CD4-positive, alpha-beta T cell treated with Interleukin-4 for 1 hour (primary cell): ENCODE results near the gene AATK.

ENCODE experiments used
- DNase-seq, 2 donors: peaks; one replicate each; pipeline ENCODE4 v3.0.0-alpha.2; 2020 to 2022

Gene AATK

DNA sequence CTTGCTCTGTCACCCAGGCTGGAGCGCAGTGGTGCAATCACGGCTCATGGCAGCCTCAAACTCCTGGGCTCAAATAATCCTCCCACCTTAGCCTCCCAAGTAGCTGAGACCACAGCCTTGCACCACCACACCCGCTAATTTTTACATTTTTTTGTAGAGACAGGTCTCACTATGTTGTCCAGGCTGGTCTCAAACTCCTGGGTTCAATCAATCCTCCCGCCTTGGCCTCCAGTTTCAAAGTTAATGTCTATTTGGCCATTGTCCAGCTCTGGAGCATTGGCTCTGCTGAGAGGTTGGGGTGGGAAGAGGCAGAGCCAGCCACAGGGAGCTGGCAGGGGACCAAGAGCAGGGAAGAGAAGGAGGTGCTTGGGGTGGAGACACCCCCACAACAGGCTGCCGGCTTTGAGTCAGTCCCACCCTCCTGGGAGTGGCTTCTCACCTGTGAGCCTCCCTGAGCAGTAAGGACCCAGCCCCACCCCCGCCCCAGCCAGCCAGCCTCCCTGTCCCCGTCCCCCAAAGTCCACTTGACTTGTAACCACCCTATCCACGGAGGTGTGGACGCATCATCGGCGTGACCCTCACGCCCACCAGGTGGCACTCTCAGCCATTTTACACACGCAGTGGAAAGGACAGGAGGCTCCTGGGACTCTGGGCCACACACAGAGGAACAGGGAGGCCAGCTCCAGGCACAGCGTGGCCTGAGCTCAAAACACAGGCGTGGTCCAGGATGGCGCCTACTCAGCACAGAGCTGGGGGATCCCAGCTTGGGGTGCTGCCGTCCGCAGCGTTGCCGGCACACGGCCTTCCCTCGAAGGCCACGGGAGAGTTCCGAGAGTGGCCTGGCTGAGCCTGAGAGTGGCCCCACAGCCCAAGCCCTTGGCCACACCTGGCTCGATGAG is 23.5 kb downstream of the AATK start:
- peak; percentile 66 to 76 for DNase-seq

DNA sequence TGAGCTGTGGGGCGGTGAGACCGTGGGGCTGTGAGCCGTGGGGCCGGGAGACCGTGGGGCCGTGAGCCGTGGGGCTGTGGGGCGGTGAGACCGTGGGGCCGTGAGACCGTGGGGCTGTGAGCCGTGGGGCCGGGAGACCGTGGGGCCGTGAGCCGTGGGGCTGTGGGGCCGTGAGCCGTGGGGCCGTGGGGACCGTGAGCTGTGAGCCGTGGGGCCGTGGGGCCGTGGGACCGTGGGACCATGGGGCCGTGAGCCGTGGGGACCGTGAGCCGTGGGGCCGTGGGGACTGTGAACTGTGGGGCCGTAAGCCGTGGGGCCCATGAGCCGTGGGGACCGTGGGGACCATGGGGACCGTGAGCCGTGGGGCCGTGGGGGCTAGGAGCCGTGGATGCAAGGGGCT is 25.3 kb downstream of the AATK start:
- DNase-seq, result no peak

DNA sequence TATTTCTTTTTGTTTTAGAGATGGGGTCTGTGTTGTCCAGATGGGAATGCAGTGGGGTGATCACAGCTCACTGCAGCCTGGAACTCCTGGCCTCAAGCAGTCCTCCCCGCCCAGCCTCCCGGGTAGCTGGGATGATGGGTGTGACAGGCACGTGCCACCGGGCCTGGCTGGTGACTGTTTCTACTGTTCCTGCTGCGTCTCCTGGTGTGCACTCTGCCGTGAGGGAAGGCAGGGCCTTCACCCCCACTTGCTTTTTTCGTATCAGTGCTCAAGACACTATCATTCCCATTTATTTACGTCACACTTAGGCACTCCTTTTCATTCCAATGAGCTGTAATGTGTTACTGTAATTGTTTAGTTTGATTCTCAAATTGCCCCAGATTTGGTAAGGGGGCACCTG is 26.0 kb downstream of the AATK start:
- DNase-seq, result no peak

DNA sequence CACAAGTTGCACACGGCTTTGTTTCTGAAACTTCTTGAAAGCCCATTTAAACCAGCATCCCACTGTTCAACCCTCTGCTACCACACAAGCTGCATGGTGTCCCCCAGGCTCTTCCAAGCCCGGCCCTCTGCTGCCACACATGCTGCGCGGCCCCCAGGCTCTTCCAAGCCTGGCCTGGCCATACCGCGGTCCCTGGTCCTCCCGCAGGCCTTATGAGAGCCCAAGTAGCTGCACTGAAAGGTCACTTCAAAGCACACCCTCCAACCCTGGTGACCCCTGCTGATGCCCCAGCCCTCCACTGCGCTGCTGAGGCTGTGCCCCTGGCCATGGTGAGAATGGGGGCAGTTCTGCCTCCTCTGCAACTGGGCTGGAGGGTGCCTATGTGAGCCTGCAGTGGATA is 26.6 kb downstream of the AATK start:
- DNase-seq, result no peak

DNA sequence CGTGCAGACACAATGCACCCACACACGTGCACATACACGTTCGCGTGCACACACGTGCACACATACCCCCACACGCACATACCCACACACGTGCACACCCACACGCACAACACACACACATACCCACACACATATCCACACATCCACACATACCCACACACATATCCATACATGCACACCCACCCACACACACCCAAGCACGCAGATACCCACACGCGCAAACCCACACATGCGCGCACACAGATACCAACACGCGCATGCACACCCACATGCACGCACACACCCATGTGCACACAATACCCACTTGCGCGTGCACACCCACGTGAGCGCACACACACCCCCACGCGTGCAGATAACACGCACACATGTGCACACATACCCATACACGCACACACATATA is 27.5 kb downstream of the AATK start:
- no peak for DNase-seq

DNA sequence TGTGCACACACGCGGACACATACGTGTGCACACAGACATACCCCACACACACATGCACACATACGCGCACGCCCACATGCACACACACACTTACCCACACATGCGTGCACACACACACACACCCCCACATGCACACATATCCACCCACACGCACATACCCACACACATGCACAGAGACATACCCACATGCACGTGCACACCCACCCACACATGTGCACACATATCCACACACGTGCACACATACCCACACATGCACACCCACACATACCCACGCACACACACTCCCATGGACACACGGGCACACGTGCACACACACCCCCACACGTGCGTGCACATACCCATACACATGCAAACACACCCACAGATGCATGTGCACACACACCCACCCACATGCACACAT is 27.9 kb downstream of the AATK start:
- DNase-seq, result no peak

DNA sequence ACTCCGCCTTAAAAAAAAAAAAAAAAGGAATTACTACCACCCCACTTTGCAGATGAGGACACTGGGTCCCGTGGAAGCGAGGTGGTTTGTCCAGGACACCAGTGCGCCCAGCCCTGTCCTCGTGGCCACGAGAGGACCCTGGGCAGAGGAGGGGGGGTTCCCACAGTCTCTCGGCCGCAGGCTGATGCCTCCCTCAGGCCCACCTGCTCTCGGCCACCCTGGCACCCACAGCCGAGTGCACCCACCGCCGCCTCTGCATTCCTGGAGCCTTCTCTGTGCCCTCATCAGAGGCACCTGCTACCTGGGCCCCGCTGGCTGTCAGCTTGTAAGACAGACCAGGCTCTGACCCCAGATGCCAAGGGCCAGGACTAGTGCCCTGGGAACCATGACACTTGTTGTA is 28.8 kb downstream of the AATK start:
- DNase-seq, result no peak

DNA sequence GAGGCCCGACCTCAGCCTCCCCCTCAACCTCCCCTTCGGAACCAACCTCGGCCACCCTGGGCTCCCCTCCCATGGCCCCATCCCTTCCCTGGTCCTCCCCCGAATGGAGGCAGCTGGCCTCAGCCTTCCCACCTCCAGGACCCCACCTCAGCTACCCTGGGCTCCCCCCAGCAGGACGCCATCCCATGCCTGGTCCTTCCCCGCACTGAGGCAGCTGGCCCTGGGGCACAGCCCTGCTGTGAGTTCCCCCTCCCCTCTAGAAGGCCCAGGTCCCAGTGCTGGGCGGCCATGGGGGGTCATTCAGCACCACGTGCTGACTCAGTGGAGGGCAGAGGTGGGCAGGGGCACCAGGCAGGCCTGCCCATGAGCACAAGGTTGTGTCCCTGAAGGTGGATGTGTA is 29.7 kb downstream of the AATK start:
- no peak for DNase-seq

DNA sequence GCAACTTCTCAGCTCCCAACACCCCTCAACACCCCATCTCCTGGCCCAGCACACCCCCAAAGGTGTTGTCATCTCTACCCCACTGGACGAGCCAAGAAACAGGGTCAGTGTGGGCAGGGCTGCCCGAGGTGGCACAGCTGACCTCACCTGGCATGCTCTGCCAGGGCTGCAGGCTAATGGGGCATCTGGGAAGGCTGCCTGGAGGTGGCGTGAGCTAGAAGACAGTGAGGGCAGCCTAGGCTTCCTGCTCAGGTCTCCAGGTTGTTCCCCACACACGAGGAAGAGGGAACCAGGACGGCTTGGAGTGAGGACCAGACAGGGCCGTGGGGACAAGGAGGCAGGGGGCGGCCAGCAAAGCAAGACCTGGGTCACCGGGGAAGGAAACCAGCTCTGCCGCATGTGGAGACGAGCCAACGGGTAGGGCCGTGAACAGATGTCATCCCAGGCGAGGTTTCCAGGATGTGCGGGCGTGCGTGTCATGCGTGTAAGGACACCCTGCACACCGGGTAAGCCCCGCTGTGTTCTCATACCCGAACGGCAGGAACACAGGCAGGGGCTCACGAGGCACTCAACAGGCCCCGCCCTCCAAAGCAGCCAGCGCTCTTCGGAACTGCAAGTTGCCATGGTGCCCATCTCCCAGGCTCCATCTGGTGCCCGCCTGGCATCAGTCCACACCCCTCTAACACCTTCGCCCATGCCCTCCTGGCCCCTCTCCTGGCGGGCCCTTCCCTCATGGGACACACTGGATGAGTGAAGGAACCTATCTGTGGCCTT is 30.3 kb downstream of the AATK start:
- no peak for DNase-seq

DNA sequence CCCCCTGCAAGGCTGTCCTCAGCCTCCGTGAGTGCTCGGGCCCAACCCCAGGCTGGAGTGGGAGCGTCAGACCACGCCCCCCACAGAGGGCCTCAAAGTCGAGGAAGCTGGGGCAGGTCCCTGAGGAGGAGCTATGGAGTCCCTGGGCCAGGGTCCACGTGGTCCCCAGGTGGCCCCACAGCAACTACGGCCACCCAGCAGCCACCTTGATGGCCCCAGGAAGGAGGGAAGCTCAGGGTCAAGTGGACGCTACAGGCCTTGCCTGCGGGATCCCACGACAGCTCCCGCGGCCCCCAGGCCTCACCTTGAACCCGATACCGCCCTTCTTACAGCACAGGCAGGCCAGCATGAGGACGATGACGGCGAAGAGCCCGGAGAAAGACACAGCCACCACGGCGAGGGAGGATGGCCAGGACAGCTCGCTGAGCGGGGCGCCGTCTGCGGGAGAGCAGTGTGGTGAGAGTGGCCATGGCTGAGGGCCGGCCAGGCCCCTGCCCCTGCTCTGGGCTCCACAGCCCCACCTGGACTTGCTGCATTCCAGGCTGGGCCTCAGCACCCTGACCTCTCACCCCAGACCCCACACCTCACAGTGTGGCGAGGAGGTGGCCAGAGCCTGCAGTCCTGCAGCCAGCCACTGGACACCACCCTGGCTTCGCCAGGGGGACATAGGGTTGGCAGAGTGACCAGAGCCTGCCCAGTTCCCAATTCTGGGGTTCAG is 31.8 kb downstream of the AATK start:
- no peak for DNase-seq

DNA sequence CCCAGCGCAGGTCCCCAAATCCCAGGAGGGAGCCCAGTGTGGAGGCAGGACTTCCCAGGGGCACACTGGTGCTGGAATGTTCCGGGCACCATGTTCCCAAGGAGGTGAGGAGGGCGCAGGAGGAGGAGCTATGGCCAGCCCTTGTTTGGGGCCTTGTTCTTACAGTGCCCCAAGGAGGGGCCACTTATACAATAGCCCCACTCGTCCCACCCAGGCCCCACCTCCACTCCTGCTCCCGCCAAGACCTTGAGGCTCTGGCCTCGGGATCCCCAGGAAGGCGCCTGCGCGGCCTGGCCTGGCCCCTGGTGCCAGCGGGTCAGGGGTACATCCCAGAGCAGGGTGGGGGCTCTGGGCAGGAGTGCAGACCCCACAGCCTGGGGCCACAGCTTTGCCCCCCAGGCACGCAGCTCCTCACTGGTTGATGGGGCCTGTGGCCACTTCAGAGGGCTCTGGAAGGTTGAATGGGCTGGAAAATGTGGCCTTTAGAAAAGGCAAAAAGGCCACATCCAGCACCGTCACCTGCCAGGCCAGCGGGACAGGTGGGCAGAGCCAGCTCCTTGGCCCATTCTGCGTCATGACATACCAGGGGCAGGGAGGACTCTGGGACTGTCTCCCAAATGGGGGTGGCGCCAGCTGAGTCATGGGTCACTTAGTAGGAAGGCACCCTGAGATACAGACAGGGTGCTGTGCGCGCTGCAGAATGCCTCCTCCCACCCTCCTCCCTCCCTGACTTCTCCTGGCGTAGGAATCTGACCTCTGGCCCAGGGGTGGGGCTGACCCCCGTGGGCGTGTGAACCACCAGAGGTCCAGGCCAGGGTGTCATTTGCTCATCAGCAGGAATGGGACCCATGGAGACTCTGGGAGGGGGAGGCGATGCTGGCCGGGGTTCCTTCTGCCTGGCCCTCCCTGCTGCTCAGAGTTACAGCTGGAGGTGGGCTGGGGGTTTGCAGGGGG is 33.0 kb downstream of the AATK start:
- DNase-seq, result no peak

DNA sequence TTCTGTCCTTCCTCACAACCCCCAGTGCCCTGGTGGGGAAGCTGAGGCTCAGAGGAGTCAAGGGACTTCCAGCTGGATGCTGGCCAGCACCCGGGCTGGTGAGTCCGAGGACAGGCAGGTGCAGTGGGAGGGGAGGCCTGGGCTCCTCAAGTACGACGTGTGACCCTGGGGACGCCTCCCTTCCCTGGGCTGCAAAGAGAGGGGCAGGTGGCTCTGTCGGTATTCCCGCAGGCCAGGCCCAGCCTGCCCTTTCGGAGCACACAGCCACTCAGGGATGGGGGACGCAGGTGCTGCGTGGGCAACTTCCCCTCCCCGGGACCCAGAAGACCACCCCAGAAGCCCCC is 33.9 kb downstream of the AATK start:
- no peak for DNase-seq

DNA sequence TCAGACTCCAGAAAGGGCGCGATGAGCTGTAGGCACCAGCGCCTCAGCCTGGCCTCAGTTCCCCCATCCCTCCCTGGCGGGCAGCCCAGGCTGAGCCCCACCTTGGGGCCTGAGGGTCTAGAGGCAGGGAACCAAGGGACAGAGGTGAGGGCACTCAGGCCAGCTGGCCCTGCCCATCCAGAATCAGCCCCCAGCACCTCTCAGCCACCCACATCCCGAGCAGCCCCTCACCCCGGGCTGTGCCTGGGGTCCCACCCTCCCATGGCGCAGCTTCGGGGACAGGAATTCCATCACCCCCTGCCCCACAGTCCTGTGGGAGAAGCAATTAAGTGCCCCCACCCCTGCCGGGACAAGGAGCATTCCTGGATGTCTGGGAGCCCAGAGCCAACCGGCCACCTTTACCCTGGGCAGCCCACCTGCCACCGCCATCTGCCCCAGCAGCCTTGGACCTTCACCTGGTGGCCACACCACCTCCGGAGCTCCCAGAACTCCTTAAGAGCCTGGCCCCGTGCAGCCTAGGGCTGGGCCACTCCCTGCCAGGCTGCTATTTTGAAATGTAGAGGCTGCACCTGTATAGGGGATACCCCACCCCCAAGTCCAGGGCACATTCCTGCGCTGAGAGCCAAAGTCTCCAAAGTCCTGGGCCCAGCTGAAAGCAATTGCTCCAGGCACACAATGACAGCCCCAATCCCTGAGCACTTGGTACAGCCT is 34.4 kb downstream of the AATK start:
- no peak for DNase-seq

DNA sequence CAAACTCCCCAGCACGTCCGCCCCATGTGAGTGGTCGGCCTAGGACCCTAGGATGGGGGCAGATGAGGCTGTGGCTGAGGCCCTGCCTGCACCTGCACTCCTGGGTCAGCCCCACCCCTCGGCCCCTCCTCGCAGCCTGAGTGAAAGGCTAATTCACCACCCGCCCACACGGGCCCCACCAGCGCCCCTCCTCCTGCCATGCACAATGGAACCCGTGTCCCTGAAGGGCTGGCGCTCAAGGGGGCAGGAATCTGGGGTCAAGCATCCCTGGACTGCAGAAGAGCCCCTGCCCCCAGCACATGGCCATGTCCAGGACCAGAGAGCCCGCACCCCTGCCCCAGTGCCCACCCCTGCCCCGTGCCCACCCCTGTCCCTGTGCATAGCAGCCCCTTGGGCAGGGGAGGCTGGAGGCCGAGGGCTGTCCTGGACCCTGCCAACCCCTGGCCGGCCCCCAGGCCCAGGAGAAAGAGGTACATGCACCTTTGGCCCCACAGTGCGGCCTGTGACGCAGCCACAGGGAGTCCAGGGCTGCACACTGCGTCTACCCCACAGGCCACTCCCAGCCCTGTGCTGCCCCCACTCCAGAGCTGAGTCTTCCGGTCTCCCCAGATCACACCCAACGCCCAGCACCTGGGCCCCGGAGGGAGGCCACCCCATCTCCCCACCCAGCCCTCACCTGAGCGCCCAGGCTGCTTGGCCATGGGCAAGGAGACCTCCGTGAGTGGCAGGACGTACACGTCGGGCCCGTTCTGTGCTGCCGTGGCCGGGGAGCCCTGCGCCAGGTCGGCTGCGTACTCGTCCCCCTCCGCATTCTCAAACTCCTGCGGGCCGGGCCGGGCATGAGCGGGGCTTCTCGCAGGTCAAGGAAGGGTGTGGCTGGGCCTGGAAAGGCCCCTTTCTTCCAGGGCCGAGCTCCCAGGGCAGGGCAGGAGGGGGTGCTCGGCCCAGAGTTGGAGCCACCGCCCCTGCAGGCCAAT is 35.3 kb downstream of the AATK start:
- no peak for DNase-seq

DNA sequence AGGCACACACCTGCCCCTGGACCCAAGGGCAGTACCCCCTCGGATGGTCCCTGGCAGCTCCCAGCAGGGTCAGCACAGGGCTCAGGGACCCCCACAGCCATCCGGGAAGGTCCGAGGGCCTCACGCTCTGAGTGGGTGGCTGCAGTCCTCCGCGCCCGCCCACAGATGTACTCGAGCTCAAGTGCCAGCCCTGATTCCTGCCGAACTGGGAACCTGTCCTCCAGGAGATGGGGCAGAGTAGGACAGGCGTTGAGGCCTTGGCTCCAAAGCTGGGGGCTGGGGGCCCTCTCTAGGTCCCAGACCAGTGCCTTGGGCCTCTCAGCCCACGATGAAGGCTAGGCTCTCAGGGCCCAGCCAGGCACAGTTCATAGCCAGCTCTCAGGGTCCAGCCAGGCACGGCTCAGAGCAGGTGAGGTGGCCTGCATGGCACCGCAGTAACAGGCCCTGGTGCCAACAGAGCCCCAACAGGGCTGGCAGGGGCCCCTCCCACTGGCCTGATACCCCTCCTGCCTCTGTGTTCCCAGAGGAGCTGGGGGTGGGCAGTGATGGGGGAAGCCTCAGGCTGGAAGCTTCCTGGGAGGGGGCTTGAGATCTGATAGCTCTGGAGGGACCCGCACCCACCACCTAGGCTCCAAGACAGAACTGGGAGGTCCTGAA is 36.2 kb downstream of the AATK start:
- no peak for DNase-seq

DNA sequence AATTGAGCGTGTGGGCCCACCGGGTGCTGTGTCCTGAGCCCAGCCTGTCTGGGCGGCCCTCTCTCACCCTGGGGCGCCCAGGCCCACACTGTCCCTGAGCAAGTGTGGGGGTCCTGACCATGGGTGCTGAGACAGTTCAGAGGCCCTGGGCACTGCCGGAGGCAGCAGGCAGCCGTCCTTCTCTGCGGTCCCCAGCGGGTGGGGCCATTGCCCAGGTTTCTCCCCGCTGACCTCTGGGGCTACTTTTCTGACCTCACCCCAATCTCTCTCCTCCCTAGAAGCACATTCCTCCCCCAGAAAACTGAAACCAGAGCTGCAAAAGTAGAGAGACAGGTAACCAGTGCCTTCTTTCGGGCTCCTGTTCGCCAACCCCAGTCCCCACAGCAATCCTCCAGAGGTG is 36.7 kb downstream of the AATK start:
- DNase-seq, result no peak

DNA sequence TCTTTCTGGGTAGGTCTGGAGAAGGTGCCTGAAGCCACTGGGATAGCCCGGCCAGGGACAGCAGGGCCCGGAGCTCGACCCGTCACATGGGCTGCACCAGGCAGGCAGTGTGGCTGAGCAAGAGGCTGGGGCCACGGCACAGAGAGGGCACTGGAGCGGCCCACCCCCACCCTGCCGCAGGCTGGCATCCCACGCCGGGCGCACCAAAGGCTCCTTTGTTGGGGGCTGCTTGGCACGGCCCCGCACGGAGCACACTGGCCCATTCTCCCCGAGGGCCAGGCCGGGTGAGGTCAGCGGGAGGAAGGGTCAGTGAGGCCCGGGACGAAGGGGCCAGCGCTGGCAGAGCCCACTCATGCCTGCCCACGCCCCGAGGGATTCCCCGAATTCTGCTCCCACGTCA is 37.2 kb downstream of the AATK start:
- no peak for DNase-seq

DNA sequence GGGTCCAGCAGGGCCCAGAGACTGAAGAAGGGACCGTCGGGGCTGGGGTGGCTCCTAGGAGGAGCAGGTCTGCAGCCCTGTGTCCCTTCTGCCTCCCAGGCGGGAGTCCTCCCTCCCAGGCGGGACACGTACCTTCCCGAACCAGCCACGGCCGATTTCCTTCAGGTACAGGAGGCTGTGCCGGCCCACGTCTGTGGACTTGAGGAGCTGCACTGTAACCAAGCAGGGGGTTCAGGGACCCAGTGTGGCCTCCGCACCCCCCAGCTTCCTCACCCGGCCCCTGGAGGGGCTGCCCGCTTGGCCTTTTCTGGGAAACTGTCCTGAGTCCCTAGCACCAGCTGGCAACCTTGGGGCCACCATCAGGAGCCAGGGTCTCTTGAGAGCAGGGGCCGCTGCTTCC is 37.7 kb downstream of the AATK start:
- no peak for DNase-seq

DNA sequence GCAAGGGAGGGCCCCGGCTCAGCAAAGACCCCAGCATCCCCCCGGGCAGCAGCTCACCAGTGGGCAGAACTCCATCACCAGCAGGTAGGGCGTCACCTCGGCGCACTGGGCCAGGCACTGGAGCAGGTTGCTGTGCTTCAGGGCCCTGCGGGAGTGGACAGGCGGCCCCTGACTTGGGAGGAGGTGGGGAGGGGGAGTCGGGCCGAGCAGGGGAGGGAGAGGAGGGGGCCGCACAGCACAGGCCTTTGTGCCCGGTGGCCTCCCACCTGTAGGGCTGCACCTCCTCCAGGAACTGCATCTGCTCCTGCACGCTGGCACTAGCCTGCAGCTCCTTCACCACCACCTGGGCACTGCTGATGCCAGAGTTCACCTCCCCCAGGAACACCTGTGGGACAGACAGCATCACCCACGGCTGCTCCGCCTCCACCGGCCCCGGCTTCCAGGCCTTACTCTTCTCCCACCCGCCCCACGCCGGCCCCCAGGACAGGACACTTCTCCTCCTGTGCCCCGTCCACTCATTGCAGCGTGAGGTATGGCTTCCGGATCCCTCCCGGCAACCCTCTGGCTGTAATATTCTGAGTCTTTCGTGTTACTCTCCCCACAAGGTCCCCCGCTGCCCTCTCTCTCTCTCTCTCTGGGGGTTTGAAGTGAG is 38.4 kb downstream of the AATK start:
- no peak for DNase-seq

DNA sequence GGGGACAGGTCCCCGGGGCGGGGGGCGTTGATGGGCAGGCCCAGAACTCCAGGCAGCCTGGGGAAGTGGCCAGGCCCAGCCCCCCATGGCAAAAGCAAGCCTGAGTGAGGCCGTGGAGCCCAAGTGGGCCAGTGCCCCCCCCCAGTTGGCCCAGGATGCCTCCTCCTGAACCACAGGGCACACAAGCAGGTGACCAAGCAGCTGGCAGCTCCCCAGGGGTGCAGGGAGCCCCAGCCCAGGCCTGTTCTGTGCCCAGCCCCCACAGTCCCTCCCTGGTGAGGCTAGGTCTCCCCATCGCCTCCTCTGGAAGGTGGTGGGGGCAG is 38.9 kb downstream of the AATK start:
- no peak for DNase-seq
